HCT116 (cell line): ENCODE results near the gene SZRD1. TPM values are rescaled to one million over a fixed set of nuclear protein-coding genes. Genes with fewer than 3 reads are reported as not detected.

Experiments used
- ATAC-seq: fragments of 200-7000 bp; cut with Tn5 transposase; 2 replicates; pipeline ENCODE4 v1.9.1; 2020; ENCODE audit warnings: mild to moderate bottlenecking, moderate library complexity
- BruUV-seq: library from RNA; stranded (reverse); fragments of 400-500 nt; replicated peaks from 2 replicates; lab custom pipeline; 2021; lab: Mats Ljungman, UMichigan
- CTCF ChIA-PET: fragments of 300-600 bp; sonication (Branson Sonifier 250); formaldehyde crosslinking; loops from one replicate; lab custom pipeline; 2021; ENCODE audit warnings: antibody characterized with exemption; lab: Charles Lee
- POLR2A ChIA-PET: fragments of 300-600, 350-600 bp; sonication (Branson Sonifier 250); formaldehyde crosslinking; loops from one replicate; lab custom pipeline; 2021; ENCODE audit warnings: antibody characterized with exemption; lab: Charles Lee
- RAD21 ChIA-PET, 2 experiments: fragments of 300-600 bp; sonication (Branson Sonifier 250); formaldehyde crosslinking; loops; one replicate each; lab custom pipeline; 2023; ENCODE audit warnings: low total read pairs in 2 of 2; ENCODE audit not compliant: uncharacterized antibody in 2 of 2, unreplicated experiment in 2 of 2, low non-redundant PET in 1 of 2; lab: Charles Lee
- DNase-seq: peaks from one replicate; pipeline ENCODE4 v3.0.0-alpha.2; 2010; ENCODE audit warnings: low read depth, low spot score
- H2AFZ ChIP-seq: fragments of 200-600 bp; shearing (Covaris generic), sonication (generic); 2 replicates; pipeline ENCODE4 v1.6.1; 2017; ENCODE audit warnings: low read depth, mixed run types, mixed read lengths, antibody characterized with exemption, low read length; ENCODE audit not compliant: poor library complexity, severe bottlenecking
- H3K27ac ChIP-seq: 2 replicates; pipeline ENCODE4 v1.5.1; 2012; ENCODE audit warnings: low read depth, low read length
- H3K27me3 ChIP-seq: fragments of 200-600 bp; sonication (generic); 2 replicates; pipeline ENCODE4 v1.6.1; 2016; ENCODE audit warnings: mixed run types, low read length, mixed read lengths; ENCODE audit not compliant: insufficient read depth
- H3K36me3 ChIP-seq, 2 experiments: fragments of 200-500 bp in 1 of 2; fragments of 200-600 bp in 1 of 2; sonication (Bioruptor generic) in 1 of 2; sonication (generic) in 1 of 2; 2 replicates each; pipeline versions ENCODE4 v1.5.1 to v1.6.1; 2014 to 2016; ENCODE audit warnings: low read length in 2 of 2, inconsistent platforms in 1 of 2, mixed read lengths in 1 of 2, mixed run types in 1 of 2; ENCODE audit not compliant: insufficient read depth in 2 of 2, control insufficient read depth in 1 of 2
- H3K4me1 ChIP-seq, 2 experiments: fragments of 200-600 bp in 1 of 2; sonication (generic) in 1 of 2; 2 replicates each; pipeline versions ENCODE4 v1.5.1 to v1.6.1; 2012 to 2017; ENCODE audit warnings: low read length in 2 of 2, inconsistent platforms in 1 of 2, mild to moderate bottlenecking in 1 of 2, mixed read lengths in 1 of 2, mixed run types in 1 of 2, moderate library complexity in 1 of 2; ENCODE audit not compliant: insufficient read depth in 2 of 2, control insufficient read depth in 1 of 2
- H3K4me2 ChIP-seq: fragments of 200-600 bp; sonication (generic); 2 replicates; pipeline ENCODE4 v1.6.1; 2017; ENCODE audit warnings: mixed run types, low read length, mixed read lengths
- H3K4me3 ChIP-seq, 2 experiments: fragments of 200-600 bp in 1 of 2; sonication (generic) in 1 of 2; replicated peaks in 1 of 2; 2 replicates each; pipeline ENCODE4 v1.5.1; 2011 to 2016; ENCODE audit warnings: low read length in 2 of 2, control low read depth in 1 of 2, low read depth in 1 of 2, mild to moderate bottlenecking in 1 of 2, mixed read lengths in 1 of 2, mixed run types in 1 of 2
- H3K79me2 ChIP-seq: fragments of 200-600 bp; sonication (generic); 2 replicates; pipeline ENCODE4 v1.6.1; 2017; ENCODE audit warnings: mild to moderate bottlenecking, mixed run types, low read length, moderate library complexity, mixed read lengths; ENCODE audit not compliant: insufficient read depth
- H3K9ac ChIP-seq: fragments of 200-600 bp; sonication (generic); 2 replicates; pipeline ENCODE4 v1.6.1; 2016; ENCODE audit warnings: low read length, mixed read lengths
- H3K9me2 ChIP-seq: fragments of 200-600 bp; sonication (generic), shearing (Covaris generic); 2 replicates; pipeline ENCODE4 v1.6.1; 2017; ENCODE audit warnings: mixed run types, mild to moderate bottlenecking, moderate library complexity; ENCODE audit not compliant: insufficient read depth
- H3K9me3 ChIP-seq, 2 experiments: fragments of 200-500 bp in 1 of 2; fragments of 200-600 bp in 1 of 2; sonication (Bioruptor generic) in 1 of 2; sonication (generic) in 1 of 2; 2 replicates each; pipeline ENCODE4 v1.6.1; 2014 to 2017; ENCODE audit warnings: low read length in 2 of 2, mixed read lengths in 2 of 2, inconsistent platforms in 1 of 2, low read depth in 1 of 2, mild to moderate bottlenecking in 1 of 2, mixed run types in 1 of 2, moderate library complexity in 1 of 2; ENCODE audit not compliant: control insufficient read depth in 1 of 2, insufficient read depth in 1 of 2
- H4K20me1 ChIP-seq: fragments of 200-600 bp; sonication (generic), shearing (Covaris generic); 2 replicates; pipeline ENCODE4 v1.6.1; 2017; ENCODE audit warnings: mixed run types, mild to moderate bottlenecking, moderate library complexity; ENCODE audit not compliant: insufficient read depth
- CEBPB ChIP-seq: IDR thresholded peaks from 2 replicates; pipeline ENCODE4 v1.6.1; 2012; ENCODE audit warnings: low read depth
- EGR1 ChIP-seq: IDR thresholded peaks from 2 replicates; pipeline ENCODE4 v1.6.1; 2012; ENCODE audit warnings: low read depth
- EZH2 ChIP-seq: fragments of 200-600 bp; sonication (generic); IDR thresholded peaks from 2 replicates; pipeline ENCODE4 v1.6.1; 2017; ENCODE audit warnings: antibody characterized with exemption, mixed run types
- FOSL1 ChIP-seq: IDR thresholded peaks from 2 replicates; pipeline ENCODE4 v1.6.1; 2012; ENCODE audit warnings: low read depth
- JUND ChIP-seq: IDR thresholded peaks from 2 replicates; pipeline ENCODE4 v1.6.1; 2012
- POLR2A ChIP-seq: IDR thresholded peaks from 2 replicates; pipeline ENCODE4 v1.7.0; 2011; ENCODE audit warnings: borderline replicate concordance; ENCODE audit not compliant: insufficient read depth, insufficient read length; ENCODE audit errors: extremely low read depth
- POLR2AphosphoS5 ChIP-seq: IDR thresholded peaks from 2 replicates; pipeline ENCODE4 v1.6.1; 2011; ENCODE audit warnings: mild to moderate bottlenecking, low read depth, low read length, moderate library complexity
- RAD21 ChIP-seq: IDR thresholded peaks from 2 replicates; pipeline ENCODE4 v1.6.1; 2012; ENCODE audit warnings: low read depth, mild to moderate bottlenecking
- REST ChIP-seq: IDR thresholded peaks from 2 replicates; pipeline ENCODE4 v1.6.1; 2012; ENCODE audit warnings: low read depth
- SIN3A ChIP-seq: IDR thresholded peaks from 2 replicates; pipeline ENCODE4 v1.6.1; 2012; ENCODE audit warnings: low read depth
- SP1 ChIP-seq: IDR thresholded peaks from 2 replicates; pipeline ENCODE4 v1.6.1; 2012; ENCODE audit warnings: low read depth
- SRF ChIP-seq: IDR thresholded peaks from 2 replicates; pipeline ENCODE4 v1.6.1; 2012; ENCODE audit warnings: low read depth
- TCF7L2 ChIP-seq: IDR thresholded peaks from 2 replicates; pipeline ENCODE4 v1.7.0; 2011; ENCODE audit warnings: borderline replicate concordance, inconsistent platforms; ENCODE audit not compliant: insufficient read depth, insufficient read length; ENCODE audit errors: extremely low read depth
- ZFX ChIP-seq: fragments of 450-650 bp; IDR thresholded peaks from 2 replicates; pipeline ENCODE4 v1.6.1; 2017
- intact Hi-C: fragments of 100-400 bp; cut with micrococcal nuclease; formaldehyde crosslinking; loops from 2 replicates; pipeline ENCODE4 v1.10.0; 2022
- total RNA-seq: library from RNA; stranded (reverse); gene quantifications from one replicate; pipeline ENCODE4 v1.2.1, GENCODE V29; 2021; ENCODE audit not compliant: unreplicated experiment
- TF ChIP-seq, protein P1 (sequence below), 3 experiments: fragments of 200-600 bp in 1 of 3; sonication (generic) in 1 of 3; IDR thresholded peaks in 2 of 3; conservative IDR thresholded peaks in 1 of 3; 2 replicates each; pipeline ENCODE4 v1.5.1; 2012 to 2017; ENCODE audit warnings: low read depth in 2 of 3, low read length in 2 of 3, antibody characterized with exemption in 1 of 3, borderline replicate concordance in 1 of 3, control low read depth in 1 of 3, mild to moderate bottlenecking in 1 of 3, mixed read lengths in 1 of 3, mixed run types in 1 of 3, moderate library complexity in 1 of 3; ENCODE audit not compliant: insufficient read depth in 1 of 3
- TF ChIP-seq, protein P2 (sequence below): IDR thresholded peaks from 2 replicates; pipeline ENCODE4 v1.6.1; 2012

The SZRD1 gene
- total RNA-seq, 1 experiment from 2014 or later = 141 TPM

DNA sequence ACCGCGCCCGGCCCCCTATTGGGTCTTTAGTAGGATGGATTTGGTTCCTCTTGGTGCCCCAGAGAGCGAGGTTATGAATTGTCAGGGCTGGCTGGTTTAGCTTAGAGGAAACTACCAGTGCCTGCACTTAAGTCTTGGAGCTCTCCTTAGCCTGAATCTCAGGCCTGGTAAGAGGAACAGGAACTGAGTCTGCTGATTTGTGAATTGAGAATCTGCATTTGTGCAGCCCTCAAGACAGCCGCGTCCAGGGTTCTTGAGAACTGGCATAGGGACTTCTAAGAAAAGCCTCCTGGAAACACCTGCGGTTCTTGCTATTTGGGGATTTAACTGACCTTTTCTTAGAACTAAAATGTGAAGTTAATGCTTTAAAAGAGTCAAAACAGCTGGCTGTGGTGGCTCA, 75.2 kb downstream of the SZRD1 start:
- H3K27me3 ChIP-seq = no peaks in the 10 kb centered on the region
- TF ChIP-seq RAD21 (no peak), SP1 (no peak), JUND (no peak), POLR2A (no peak), ZFX (no peak), SIN3A (no peak)
- TF ChIP-seq, protein P1, sequence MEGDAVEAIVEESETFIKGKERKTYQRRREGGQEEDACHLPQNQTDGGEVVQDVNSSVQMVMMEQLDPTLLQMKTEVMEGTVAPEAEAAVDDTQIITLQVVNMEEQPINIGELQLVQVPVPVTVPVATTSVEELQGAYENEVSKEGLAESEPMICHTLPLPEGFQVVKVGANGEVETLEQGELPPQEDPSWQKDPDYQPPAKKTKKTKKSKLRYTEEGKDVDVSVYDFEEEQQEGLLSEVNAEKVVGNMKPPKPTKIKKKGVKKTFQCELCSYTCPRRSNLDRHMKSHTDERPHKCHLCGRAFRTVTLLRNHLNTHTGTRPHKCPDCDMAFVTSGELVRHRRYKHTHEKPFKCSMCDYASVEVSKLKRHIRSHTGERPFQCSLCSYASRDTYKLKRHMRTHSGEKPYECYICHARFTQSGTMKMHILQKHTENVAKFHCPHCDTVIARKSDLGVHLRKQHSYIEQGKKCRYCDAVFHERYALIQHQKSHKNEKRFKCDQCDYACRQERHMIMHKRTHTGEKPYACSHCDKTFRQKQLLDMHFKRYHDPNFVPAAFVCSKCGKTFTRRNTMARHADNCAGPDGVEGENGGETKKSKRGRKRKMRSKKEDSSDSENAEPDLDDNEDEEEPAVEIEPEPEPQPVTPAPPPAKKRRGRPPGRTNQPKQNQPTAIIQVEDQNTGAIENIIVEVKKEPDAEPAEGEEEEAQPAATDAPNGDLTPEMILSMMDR (IDR thresholded peaks at IDR 0.05 in 2 of 3, conservative IDR thresholded peaks at IDR 0.05 in 1 of 3; ENCODE audit: borderline replicate concordance in 1 of 3, insufficient read depth in 1 of 3, low read depth in 2 of 3, low read length in 2 of 3) = no peak
- peaks cover 10 to 19% of the 10 kb centered on the region in 2 experiments; a peak in 3 of 4 replicates for H3K36me3 ChIP-seq
- no peak overlapping the region for H2AFZ ChIP-seq
- no peaks in the 10 kb centered on the region for H4K20me1 ChIP-seq
- no peak overlapping the region for H3K4me3 ChIP-seq
- peaks cover 4 to 13% of the 10 kb centered on the region in 2 experiments; a peak in 3 of 4 replicates for H3K4me1 ChIP-seq
- no peak overlapping the region for H3K4me2 ChIP-seq
- no peaks in the 10 kb centered on the region for H3K9me2 ChIP-seq
- ChIA-PET CTCF (no interaction called here), POLR2A (no interaction called here), RAD21 (no interaction called here)
- no TSS peak for BruUV-seq
- no peak overlapping the region for H3K27ac ChIP-seq
- intact Hi-C loops = no loop called here
- DNase-seq (no peak), ATAC-seq (no peak)
- H3K79me2 ChIP-seq = peaks cover 37% of the 10 kb centered on the region
- H3K9me3 ChIP-seq = no peaks in the 10 kb centered on the region
- H3K9ac ChIP-seq = no peak overlapping the region

DNA sequence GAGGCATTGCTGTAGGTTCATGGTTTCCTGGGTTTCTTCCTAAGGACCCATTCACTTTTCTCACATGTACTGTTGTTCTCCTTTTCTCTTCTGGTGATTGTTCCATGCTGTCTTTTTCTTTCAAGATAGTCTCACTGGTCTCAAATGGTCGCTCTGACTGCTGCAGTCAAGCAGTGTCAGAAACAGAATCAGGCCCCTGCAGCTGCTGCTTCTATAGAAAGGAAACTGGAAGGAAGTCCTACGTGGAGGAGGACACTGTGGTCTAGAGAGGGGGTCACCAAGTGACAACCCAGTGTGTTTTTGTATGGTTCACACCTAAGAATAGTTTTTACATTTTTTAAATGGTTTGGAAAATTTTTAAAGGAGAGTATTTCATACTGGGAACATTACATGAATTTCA, 75.9 kb downstream of the SZRD1 start:
- Histone ChIP-seq H3K9me2 (no peaks in the 10 kb centered on the region), H3K36me3 (peaks cover 15 to 24% of the 10 kb centered on the region in 2 experiments; a peak in 3 of 4 replicates), H3K9me3 (no peaks in the 10 kb centered on the region), H3K79me2 (peaks cover 37% of the 10 kb centered on the region), H3K4me1 (peaks cover 4 to 13% of the 10 kb centered on the region in 2 experiments; a peak in 3 of 4 replicates), H3K4me3 (no peak overlapping the region), H3K9ac (no peak overlapping the region), H4K20me1 (no peaks in the 10 kb centered on the region), H2AFZ (no peak overlapping the region), H3K27me3 (no peaks in the 10 kb centered on the region), H3K27ac (no peak overlapping the region), H3K4me2 (no peak overlapping the region)
- DNase-seq (no peak), ATAC-seq (no peak)
- intact Hi-C loops = no loop called here
- no TSS peak for BruUV-seq
- RAD21 ChIA-PET = no interaction called here
- POLR2A ChIA-PET = no interaction called here
- CTCF ChIA-PET = no interaction called here
- TF ChIP-seq CEBPB (no peak), EGR1 (no peak), FOSL1 (no peak), SP1 (no peak), TCF7L2 (no peak), JUND (no peak), ZFX (no peak), POLR2AphosphoS5 (no peak), EZH2 (no peak), RAD21 (no peak), REST (no peak), SRF (no peak)
- TF ChIP-seq, protein P2, sequence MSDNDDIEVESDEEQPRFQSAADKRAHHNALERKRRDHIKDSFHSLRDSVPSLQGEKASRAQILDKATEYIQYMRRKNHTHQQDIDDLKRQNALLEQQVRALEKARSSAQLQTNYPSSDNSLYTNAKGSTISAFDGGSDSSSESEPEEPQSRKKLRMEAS = no peak
